Measurements from ENCODE around the gene ACOXL.

- no peak for TF ChIP-seq CTCF (IDR thresholded peaks at IDR 0.05; ENCODE audit: insufficient read depth, low read depth, low read length)
- TF ChIP-seq EZH2 (IDR thresholded peaks at IDR 0.05; ENCODE audit: insufficient read depth, low read length), result no peak
These were observed 299.4 kb downstream of the ACOXL start for GRCh38 chr2:111031546-111032478.

Data from astrocyte (in vitro differentiated cells and primary cell).